ENCODE data around the gene KDELR3. TPM values are rescaled to one million over a fixed set of nuclear protein-coding genes. Genes with fewer than 3 reads are reported as not detected.

Gene KDELR3
- total and polyA plus RNA-seq, 2 experiments from 2014 or later = 13.1 to 26.5 TPM

DNA sequence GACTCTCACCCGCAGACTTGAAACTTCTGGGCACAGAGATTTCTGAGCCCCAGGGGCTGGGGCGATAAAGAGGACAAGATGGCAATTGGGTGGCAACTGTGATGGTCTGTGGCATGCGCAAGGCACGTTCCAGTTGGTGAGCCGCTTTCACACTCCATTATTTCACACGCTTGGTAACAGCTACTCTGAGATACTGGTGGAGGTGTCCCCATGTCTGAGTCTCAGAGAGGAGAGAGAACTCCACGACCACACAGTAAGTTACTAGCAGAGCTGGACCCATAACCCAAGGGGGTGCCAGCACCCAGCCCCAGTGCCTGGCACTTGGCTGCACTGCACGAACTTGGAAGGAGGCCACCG, 6.9 kb upstream of the KDELR3 start:
- H3K9me3 ChIP-seq (ENCODE audit: low read depth) = no peaks in the 10 kb centered on the region
- peaks cover 41% of the 10 kb centered on the region for H3K4me1 ChIP-seq (ENCODE audit: low read depth)
- DNase-seq (ENCODE audit: low read depth in 1 of 2, low spot score in 1 of 2) = peak in 1 of 2 donors; percentile 9
- H3K27me3 ChIP-seq = no peaks in the 10 kb centered on the region
- peak overlapping the region; percentile 74 for H3K27ac ChIP-seq
- H3K4me3 ChIP-seq = no peak overlapping the region
- no peaks in the 10 kb centered on the region for H3K36me3 ChIP-seq
- TF ChIP-seq CTCF (IDR thresholded peaks at IDR 0.05; ENCODE audit: low read depth, low read length) = no peak

GRCh38 chr22:38461414-38462081, 6.3 kb upstream of the KDELR3 start:
- Histone ChIP-seq H3K27ac (peak overlapping the region; percentile 74), H3K4me3 (no peak overlapping the region), H3K4me1 (ENCODE audit: low read depth) (peaks cover 41% of the 10 kb centered on the region), H3K27me3 (no peaks in the 10 kb centered on the region), H3K9me3 (ENCODE audit: low read depth) (no peaks in the 10 kb centered on the region), H3K36me3 (no peaks in the 10 kb centered on the region)
- no peak for TF ChIP-seq CTCF (IDR thresholded peaks at IDR 0.05; ENCODE audit: low read depth, low read length)
- peak; percentile 86 to 97 for DNase-seq (ENCODE audit: low read depth in 1 of 2, low spot score in 1 of 2)

- H3K36me3 ChIP-seq = no peaks in the 10 kb centered on the region
- DNase-seq (ENCODE audit: low read depth in 1 of 2, low spot score in 1 of 2) = peak; percentile 55 to 90
- H3K4me3 ChIP-seq = peak overlapping the region; percentile 3
- no peaks in the 10 kb centered on the region for H3K9me3 ChIP-seq (ENCODE audit: low read depth)
- no peaks in the 10 kb centered on the region for H3K27me3 ChIP-seq
- H3K27ac ChIP-seq = peak overlapping the region; percentile 63
- TF ChIP-seq CTCF (IDR thresholded peaks at IDR 0.05; ENCODE audit: low read depth, low read length) = no peak
- peaks cover 41% of the 10 kb centered on the region for H3K4me1 ChIP-seq (ENCODE audit: low read depth)
These were observed 4.7 kb upstream of the KDELR3 start for GRCh38 chr22:38462960-38463784.

DNA sequence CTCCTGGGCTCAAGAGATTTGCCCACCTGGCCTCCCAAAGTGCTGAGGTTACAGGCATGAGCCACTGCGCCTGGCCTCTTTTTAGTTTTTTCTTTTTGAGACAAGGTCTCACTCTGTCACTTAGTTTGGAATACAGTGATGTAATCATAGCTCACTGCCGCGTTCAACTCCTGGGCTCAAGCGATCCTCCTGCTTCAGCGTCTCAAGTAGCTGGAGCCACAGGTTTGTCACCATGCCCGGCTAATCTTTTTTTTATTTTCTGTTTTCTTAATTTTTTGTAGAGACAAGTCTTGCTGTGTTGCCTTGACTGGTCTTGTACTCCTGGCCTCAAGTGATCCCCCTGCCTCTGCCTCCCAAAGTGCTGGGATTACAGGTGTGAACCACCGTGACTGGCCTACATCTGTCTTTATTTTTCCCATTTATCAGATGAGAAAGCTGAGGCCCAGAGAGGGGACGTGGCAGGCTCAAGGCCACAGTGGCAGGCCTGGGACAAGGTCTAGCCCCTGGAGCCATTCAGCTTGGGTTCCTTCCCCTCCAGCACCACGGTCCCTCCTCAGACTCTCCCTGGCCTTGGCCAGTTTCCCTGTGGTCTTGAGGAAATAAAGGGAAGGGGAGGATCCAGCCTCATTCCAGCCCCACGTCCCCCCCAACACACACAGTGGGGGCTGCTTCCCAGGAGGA, 2.8 kb upstream of the KDELR3 start:
- Histone ChIP-seq H3K36me3 (no peaks in the 10 kb centered on the region), H3K27ac (no peak overlapping the region), H3K9me3 (ENCODE audit: low read depth) (no peaks in the 10 kb centered on the region), H3K27me3 (no peaks in the 10 kb centered on the region), H3K4me3 (no peak overlapping the region), H3K4me1 (ENCODE audit: low read depth) (peaks cover 31% of the 10 kb centered on the region)
- no peak for DNase-seq (ENCODE audit: low read depth in 1 of 2, low spot score in 1 of 2)
- TF ChIP-seq CTCF (IDR thresholded peaks at IDR 0.05; ENCODE audit: low read depth, low read length) = no peak

GRCh38 chr22:38465673-38466490, 2.0 kb upstream of the KDELR3 start:
- Histone ChIP-seq H3K4me1 (ENCODE audit: low read depth) (peaks cover 25% of the 10 kb centered on the region), H3K9me3 (ENCODE audit: low read depth) (no peaks in the 10 kb centered on the region), H3K36me3 (no peaks in the 10 kb centered on the region), H3K4me3 (no peak overlapping the region), H3K27me3 (no peaks in the 10 kb centered on the region), H3K27ac (no peak overlapping the region)
- no peak for DNase-seq (ENCODE audit: low read depth in 1 of 2, low spot score in 1 of 2)
- TF ChIP-seq CTCF (IDR thresholded peaks at IDR 0.05; ENCODE audit: low read depth, low read length) = no peak

Data from cardiac muscle cell (in vitro differentiated cells and primary cell).